Gastrocnemius medialis (tissue), 4 donors: ENCODE results near the gene PAQR8. TPM values are rescaled to one million over a fixed set of nuclear protein-coding genes. Genes with fewer than 3 reads are reported as not detected.
"Not testable (repeated sequence)": the region's sequence is repeated elsewhere in the genome, so short reads cannot be mapped to it uniquely, and the experiment has no call there.

Source experiments
- ATAC-seq, 2 donors: fragments of 150-250 bp; one replicate each; pipeline ENCODE4 v1.9.1; 2016
- DNase-seq, 2 donors: peaks; one replicate each; pipeline ENCODE4 v3.0.0-alpha.2; 2019
- H3K27ac ChIP-seq, 4 donors: fragments of 200-600 bp; sonication (generic); 1 replicate in 1 of 4; 2 replicates in 3 of 4; pipeline ENCODE4 v1.5.1; 2016 to 2018; ENCODE audit warnings: mild to moderate bottlenecking in 2 of 4, moderate library complexity in 1 of 4
- H3K27me3 ChIP-seq, 3 donors: fragments of 200-600 bp; sonication (generic) in 2 of 3; 1 replicate in 1 of 3; 2 replicates in 2 of 3; pipeline versions ENCODE4 v1.5.1 to v1.6.0; 2016 to 2019; ENCODE audit warnings: mild to moderate bottlenecking in 1 of 3, moderate library complexity in 1 of 3
- H3K36me3 ChIP-seq, 2 donors: fragments of 200-600 bp; sonication (generic) in 1 of 2; one replicate each; pipeline ENCODE4 v1.5.1; 2017 to 2018
- H3K4me1 ChIP-seq, 2 donors: fragments of 200-600 bp; sonication (generic) in 1 of 2; one replicate each; pipeline ENCODE4 v1.5.1; 2016 to 2017; ENCODE audit warnings: mild to moderate bottlenecking in 2 of 2
- H3K4me3 ChIP-seq, 4 donors: fragments of 200-600 bp; sonication (generic) in 3 of 4; 1 replicate in 1 of 4; 2 replicates in 3 of 4; pipeline ENCODE4 v1.5.1; 2016 to 2019; ENCODE audit warnings: mild to moderate bottlenecking in 2 of 4
- H3K9me3 ChIP-seq, 3 donors: fragments of 200-600 bp; sonication (generic) in 2 of 3; 1 replicate in 1 of 3; 2 replicates in 2 of 3; pipeline ENCODE4 v1.5.1; 2016 to 2019
- CTCF ChIP-seq, 5 experiments: fragments of 450-650 bp in 3 of 5; fragments of 200-600 bp in 2 of 5; sonication (generic) in 2 of 5; IDR thresholded peaks in 4 of 5; conservative IDR thresholded peaks in 1 of 5; 1 replicate in 4 of 5; 2 replicates in 1 of 5; pipeline ENCODE4 v1.5.1; 2016 to 2019; ENCODE audit warnings: antibody characterized with exemption in 5 of 5, mild to moderate bottlenecking in 3 of 5, moderate library complexity in 3 of 5
- POLR2A ChIP-seq, 2 donors: fragments of 450-650 bp; IDR thresholded peaks; one replicate each; pipeline ENCODE4 v1.6.1; 2017; ENCODE audit warnings: antibody characterized with exemption in 2 of 2, mild to moderate bottlenecking in 2 of 2, moderate library complexity in 2 of 2
- in situ Hi-C, 4 donors: fragments of 200-750 bp; cut with MboI; loops; one replicate each; pipeline versions ENCODE4 v1.15.0 to v1.8.0; 2017; ENCODE audit warnings: low sequenced_read_pairs in 4 of 4
- intact Hi-C: fragments of 100-400 bp; cut with DNase I; formaldehyde crosslinking; loops from one replicate; pipeline ENCODE4 v1.15.1; 2023; ENCODE audit warnings: low total_unique reads
- total RNA-seq, 4 donors: library from RNA; depleted of rRNA; stranded (reverse); fragments of >200 nt; gene quantifications; one replicate each; pipeline versions ENCODE4 v1.1.0 to v1.2.3, GENCODE V29; 2016

Gene PAQR8
- total RNA-seq, 4 donors from 2014 or later = 0.39 to 1.1 (median 0.72) TPM

GRCh38 chr6:52385074-52385473 lies 23.1 kb downstream of the PAQR8 start:
- Histone ChIP-seq H3K36me3 (no peaks in the 10 kb centered on the region), H3K27me3 (no peaks in the 10 kb centered on the region), H3K9me3 (no peaks in the 10 kb centered on the region), H3K4me3 (no peak overlapping the region), H3K4me1 (peaks cover 0 to 5% of the 10 kb centered on the region in 2 donors), H3K27ac (no peak overlapping the region)
- ATAC-seq (no peak), DNase-seq (no peak)
- in situ Hi-C loops (no loop called here), intact Hi-C loops (no loop called here)
- TF ChIP-seq POLR2A (IDR thresholded peaks at IDR 0.05) (no peak), CTCF (IDR thresholded peaks at IDR 0.05 in 4 of 5, conservative IDR thresholded peaks at IDR 0.05 in 1 of 5) (no peak)

GRCh38 chr6:52388119-52388518 lies 26.2 kb downstream of the PAQR8 start:
- H3K4me3 ChIP-seq, H3K27ac ChIP-seq, DNase-seq, H3K36me3 ChIP-seq, in situ Hi-C loops, ATAC-seq, intact Hi-C loops, H3K4me1 ChIP-seq, H3K27me3 ChIP-seq, H3K9me3 ChIP-seq: not testable (repeated sequence)

GRCh38 chr6:52388790-52389189 lies 26.8 kb downstream of the PAQR8 start:
- Histone ChIP-seq H3K27me3 (no peaks in the 10 kb centered on the region), H3K36me3 (no peaks in the 10 kb centered on the region), H3K4me1 (peaks cover 0 to 5% of the 10 kb centered on the region in 2 donors), H3K9me3 (no peaks in the 10 kb centered on the region), H3K27ac (no peak overlapping the region), H3K4me3 (no peak overlapping the region)
- ATAC-seq (no peak), DNase-seq (no peak)
- in situ Hi-C loops = no loop called here
- intact Hi-C loops = no loop called here
- no peak for TF ChIP-seq POLR2A (IDR thresholded peaks at IDR 0.05)
- TF ChIP-seq CTCF (IDR thresholded peaks at IDR 0.05 in 4 of 5, conservative IDR thresholded peaks at IDR 0.05 in 1 of 5) = no peak

- no peak overlapping the region for H3K4me3 ChIP-seq
- no peaks in the 10 kb centered on the region for H3K36me3 ChIP-seq
- no peaks in the 10 kb centered on the region for H3K9me3 ChIP-seq
- peaks cover 0 to 5% of the 10 kb centered on the region in 2 donors for H3K4me1 ChIP-seq
- no peak overlapping the region for H3K27ac ChIP-seq
- no peaks in the 10 kb centered on the region for H3K27me3 ChIP-seq
- no peak for TF ChIP-seq POLR2A (IDR thresholded peaks at IDR 0.05)
- TF ChIP-seq CTCF (IDR thresholded peaks at IDR 0.05 in 4 of 5, conservative IDR thresholded peaks at IDR 0.05 in 1 of 5) = no peak
- intact Hi-C loops (no loop called here), in situ Hi-C loops (no loop called here)
- ATAC-seq (no peak), DNase-seq (no peak)
Measured at GRCh38 chr6:52389264-52389625, 27.3 kb downstream of the PAQR8 start.

GRCh38 chr6:52389626-52390360 lies 27.8 kb downstream of the PAQR8 start:
- DNase-seq = no peak
- no peak for ATAC-seq
- in situ Hi-C loops (no loop called here), intact Hi-C loops (no loop called here)
- H3K27ac ChIP-seq = peak overlapping the region in 3 of 4 donors; percentile 18 to 32 (median 21)
- TF ChIP-seq POLR2A (IDR thresholded peaks at IDR 0.05) (no peak), CTCF (IDR thresholded peaks at IDR 0.05 in 4 of 5, conservative IDR thresholded peaks at IDR 0.05 in 1 of 5) (no peak)
- H3K27me3 ChIP-seq = no peaks in the 10 kb centered on the region
- peaks cover 0 to 5% of the 10 kb centered on the region in 2 donors for H3K4me1 ChIP-seq
- no peaks in the 10 kb centered on the region for H3K9me3 ChIP-seq
- no peaks in the 10 kb centered on the region for H3K36me3 ChIP-seq
- H3K4me3 ChIP-seq = no peak overlapping the region
